HG03378 (cell line): Measurements from ENCODE around the gene LSM3.

Source experiments
- ATAC-seq: cut with Tn5 transposase; IDR thresholded peaks from one replicate; pipeline ENCODE4 v1.9.1; 2021; ENCODE audit warnings: mild to moderate bottlenecking, moderate library complexity; ENCODE audit not compliant: unreplicated experiment

The LSM3 gene

DNA sequence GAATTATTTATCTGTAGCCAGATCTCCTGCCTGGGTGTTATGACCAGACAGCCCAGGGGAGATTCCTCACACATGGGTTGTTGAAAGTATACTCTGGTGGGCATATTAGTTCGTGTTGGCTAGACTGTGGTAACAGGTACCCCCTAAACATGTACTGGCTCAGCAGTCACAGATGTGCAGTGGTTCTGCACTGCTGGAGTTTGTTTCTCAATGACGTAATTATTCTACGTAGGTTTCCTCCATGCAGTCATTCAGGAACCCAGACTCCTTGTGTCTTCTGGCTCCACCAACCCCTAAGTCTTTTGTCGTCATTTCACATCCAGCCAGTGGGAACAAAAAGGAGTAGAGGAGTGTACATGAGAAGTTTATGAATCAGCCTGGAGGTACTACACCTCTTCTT, 16.2 kb downstream of the LSM3 start:
- no peak for ATAC-seq

DNA sequence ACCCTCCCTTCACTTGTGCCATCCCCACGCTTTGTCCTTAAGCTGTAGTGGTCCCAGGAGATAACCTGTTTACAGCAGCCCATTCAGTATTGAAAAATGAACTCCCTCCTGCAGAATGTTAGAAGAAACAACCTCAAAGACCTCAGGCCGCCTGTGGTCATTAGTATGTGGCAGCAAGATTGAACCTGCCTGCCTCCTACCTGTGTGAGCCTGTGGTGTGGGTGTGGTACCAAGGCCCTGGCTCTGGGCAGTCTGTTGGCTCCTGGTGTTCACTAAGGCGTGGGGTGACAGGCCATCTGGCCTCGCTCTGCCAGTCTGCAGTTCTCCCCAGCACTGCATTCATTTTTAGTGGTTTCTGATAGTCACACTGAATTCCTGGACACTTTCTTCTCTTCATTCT, 21.0 kb downstream of the LSM3 start:
- no peak for ATAC-seq

DNA sequence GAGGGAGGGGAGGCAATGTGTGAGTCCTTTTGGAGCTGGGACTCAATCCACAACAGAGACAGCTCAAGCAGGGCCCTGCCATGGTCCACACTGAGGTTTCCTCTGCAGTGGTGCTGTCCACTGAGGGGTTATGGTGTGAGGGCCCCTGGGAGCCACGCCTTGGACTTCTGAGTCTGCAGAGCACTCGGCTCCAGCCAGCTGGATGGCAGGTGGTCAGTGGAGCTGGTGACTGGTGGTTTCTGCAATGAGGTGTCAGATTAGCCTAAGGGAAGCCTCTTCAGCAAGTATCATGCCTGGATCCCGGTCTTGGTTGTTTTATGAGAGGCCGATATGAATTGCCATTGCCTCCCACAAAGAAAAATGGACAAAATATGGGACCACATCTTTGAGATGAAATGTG, 21.7 kb downstream of the LSM3 start:
- ATAC-seq, result no peak

DNA sequence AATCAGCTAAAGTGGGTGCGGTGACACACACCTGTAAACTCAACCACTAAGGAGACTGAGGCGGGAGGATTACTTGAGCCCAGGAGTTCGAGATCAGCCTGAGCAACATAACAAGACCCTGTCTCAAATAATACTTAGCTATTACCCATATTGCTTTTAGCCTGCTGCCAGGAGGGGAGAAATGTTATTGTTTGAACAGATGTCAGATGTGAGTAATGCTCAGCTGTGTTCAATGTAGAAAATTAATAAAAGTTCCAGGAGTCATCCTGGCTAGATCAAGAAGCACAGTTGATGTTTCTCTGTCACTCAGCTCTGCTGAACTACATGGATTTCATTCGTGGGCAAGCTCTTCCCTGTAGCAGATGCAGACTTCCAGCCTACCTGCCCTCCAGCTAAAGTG, 22.2 kb downstream of the LSM3 start:
- ATAC-seq, result no peak

DNA sequence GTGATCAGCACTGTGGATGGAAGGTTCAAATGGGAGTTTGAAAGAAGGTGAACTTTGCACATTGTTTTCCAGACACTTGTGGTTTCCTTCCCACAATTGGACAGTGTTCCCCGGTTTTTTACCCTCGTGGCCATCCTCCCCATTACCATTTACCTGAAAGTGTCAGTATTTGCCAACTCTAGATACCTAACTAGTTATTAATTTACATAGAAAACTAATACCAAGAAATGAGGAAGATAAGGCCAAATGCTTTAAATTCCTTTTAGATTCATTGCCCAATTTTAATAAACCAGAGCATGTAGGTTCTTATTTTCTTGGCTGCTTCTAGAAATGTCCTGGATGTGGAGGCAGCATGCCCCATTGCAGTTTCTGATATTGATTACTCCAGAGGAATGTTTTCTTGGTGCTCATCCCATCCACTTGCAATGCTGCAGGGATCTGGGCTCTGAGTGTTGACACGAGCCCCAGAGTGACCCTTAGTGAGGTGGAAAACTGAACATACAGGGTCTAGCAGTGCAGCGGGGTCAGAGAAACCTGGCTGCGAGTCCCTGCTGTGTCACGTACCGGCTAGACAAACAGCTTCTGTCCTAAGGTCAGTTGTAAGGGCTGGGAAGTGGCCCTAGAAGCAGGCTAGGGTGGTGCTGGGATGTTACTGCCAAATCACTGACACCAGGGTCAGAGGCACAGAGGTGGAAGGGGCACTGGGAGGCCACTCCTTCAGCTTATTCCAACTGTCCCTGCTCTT, 23.5 kb downstream of the LSM3 start:
- no peak for ATAC-seq

DNA sequence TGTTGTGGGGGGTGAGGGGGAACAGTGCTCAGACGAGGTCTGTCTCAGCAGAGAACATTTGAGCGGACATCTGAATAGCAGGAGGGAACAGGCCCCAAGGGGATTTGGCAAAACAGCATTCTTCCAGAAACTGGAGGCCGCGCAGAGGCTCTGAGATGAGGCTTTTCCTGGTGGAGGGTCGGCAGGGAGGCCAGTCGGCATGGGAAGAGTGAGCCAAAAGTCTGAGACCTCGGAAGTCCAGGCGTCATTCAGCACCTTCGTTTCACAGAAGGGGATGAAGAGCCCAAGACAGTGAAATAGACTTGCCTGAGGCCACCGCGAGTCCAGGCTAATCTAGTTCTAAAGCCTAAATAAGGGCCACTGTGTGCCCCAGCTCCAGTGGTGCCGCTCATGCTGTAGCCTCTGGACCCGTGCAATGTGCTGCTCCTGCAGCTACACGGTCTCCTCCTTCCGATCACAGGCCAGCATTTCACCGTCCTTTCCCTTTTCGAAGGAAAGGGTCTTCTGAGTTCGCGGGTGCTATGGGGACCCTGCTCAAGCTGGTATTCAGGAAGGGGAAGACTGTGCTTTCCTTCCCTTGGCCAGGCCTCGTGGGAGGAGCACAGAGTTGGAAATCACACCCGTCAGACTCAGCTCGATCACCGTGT, 24.4 kb downstream of the LSM3 start:
- ATAC-seq, result no peak

DNA sequence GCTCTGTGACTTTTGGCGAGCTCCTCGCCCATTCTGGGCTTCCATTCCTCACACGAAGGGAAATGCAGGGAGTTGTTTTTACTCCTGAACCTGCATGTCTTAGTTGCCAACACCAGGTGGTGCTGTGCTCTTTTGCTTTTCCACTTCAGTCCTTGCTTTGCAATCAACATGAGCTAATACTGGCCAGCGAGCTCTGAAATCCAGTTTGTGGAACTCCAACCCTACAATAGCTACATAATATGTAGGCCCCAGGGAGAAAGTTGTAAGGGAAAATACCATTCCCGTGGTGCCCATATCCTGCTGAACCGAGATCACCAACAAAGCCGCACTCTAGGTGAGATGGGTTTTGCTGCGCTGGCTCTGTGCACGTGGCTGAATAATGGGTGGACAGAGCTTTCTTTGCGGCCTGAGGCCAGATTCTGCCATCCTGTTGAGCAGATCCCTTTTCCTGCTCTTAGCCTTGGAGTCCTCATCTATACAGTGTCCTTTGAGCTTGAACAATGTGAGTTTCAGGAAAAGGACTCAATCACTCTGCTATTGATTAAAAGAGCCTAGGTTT, 25.0 kb downstream of the LSM3 start:
- ATAC-seq, result no peak

DNA sequence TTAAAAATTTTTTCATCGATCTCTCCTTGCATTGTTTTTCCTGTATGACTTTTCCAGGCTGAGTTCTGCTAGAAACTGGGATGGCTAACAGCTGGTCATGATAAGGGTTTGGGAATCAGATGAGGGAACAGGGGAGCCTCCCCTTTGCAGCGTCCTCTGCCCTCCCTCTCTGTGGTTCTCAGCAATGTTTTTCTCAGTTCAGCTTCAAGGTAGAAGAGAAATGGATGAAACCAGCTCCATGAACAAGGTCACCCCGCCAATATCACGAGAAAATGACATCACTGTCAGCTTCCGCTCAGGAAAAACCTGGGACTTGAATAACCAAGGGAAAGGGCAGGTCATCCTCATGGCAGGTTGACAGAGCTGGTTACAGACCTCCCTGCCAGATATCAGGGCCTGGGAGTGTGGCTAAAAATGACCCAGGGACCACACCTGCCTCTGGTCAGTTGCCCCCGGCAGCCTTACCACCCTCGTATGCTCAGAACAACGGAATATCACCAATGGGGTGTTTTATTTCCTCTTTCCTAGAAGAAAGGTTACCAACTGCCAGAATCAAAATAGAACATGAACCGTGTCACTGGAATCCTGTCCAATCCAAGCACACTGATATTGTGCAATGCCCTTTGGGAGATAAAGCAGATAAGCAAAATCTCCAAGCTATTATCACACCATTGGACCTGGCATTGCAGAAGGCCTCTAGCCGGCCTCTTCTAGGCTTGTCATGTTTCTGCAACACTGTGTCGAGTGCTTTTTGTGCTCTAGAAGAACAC, 26.1 kb downstream of the LSM3 start:
- ATAC-seq, result no peak

DNA sequence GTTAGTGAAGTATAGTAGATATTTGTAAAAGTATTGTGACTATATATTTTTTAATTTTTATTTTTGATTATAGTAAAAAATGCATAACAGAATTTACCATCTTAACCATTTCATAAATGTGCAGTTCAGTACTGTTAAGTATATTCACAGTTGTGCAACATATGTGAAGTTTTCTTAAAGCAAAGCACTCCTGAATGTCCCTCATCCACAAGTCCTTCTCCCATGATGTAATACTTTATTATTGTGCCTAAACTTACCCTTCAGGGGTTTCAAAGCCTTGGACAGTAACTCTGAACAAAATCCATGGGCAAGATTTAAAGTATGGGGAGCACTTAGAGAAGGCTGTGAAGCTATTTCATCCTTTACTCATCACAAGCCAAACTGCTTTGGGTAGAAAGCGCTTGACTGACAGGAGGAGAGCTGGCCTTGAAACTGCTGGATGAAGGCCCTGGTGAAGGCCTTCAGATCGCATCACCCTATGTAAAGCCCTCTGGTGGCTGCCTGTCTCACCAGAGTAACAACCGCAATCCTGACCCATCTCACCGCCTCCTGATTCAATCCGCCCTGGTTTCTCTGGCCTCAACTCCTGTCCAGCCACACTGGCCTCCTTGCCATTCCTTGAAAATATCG, 28.0 kb downstream of the LSM3 start:
- no peak for ATAC-seq

DNA sequence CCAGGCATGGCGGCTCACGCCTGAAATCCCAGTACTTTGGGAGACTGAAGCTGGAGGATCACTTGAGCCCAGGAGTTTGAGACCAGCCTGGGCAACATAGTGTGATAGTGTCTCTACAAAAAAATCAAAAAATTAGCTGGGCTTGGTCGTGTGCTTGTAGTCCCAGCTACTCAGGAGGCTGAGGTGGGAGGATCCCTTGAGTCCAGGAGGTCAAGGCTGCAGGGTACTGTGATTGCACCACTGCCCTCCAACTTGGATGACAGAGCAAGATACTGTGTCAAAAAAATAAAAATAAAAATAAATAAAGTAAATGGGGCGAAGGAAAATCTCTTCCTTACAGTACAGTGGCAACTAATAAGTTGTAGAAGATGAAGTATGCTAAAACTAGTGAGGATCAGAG, 29.6 kb downstream of the LSM3 start:
- no peak for ATAC-seq

DNA sequence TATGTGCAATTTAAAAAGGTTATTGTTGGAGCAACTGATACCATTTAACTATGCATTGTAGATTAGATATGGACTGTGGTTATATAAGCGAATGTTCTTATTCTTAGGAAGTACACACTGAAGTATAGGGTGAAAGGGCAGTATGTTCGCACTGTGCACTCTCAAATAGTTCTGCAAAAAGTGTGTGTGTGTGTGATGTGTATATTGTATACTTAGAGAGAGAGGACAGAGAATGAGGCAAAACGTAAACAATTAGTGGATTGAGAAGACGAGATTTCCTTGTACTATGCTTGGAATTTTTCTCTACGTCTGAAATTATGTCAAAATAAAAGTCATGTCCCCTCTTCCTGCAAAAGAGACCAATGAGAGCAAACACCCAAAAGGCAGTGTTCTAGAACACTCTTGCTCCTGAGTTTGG, 30.4 kb downstream of the LSM3 start:
- no peak for ATAC-seq

DNA sequence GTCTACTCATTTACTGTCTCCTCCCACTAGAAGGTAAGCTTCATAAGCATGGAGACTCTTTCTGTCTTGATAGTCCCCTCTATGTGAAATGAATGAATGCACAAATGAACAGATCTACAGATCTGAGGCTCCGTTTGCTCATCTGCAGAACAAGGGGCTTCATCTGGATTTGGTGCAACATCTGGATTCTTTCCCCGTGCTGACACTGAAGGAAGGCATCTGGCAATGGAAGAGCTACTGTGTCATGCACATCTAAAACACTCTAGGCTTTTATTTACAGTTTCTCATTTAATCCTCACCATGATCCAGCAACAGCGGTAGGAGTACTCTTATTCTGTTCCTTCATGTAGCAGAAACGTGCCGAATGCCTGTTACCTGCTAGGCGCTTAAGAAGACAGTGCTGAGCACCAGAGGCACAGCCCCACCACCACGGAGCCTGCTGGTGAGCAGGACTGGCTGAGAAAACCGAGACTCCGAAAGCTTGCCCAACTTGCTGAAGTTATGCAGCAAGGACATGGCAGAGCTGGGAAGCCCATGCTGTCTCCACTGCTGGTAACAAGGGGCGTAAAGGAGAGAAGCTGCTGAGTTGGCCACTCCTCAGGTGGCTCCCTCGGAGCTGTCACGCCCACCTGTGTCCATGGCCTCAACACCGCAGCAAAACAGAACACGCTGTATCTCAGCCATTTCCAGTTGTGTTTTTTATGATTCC, 31.1 kb downstream of the LSM3 start:
- ATAC-seq, result no peak

DNA sequence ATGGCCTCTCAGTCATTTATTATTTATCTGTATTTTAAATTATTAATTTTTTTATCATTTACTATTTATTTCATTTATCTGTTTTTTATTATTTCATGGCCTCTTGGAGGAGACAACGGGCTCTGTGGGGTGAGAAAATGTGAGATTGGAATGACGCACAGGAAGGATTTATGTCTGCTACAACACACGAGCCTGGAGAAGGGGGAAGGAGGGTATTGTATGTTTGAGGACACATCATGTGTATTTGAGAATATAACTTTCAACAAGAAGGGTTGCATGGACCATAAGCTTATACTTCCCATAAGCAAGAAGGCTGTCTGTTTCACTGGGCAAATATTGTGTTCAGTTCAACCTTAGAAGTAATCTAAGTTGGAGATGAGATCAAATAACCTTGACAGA, 31.7 kb downstream of the LSM3 start:
- no peak for ATAC-seq

DNA sequence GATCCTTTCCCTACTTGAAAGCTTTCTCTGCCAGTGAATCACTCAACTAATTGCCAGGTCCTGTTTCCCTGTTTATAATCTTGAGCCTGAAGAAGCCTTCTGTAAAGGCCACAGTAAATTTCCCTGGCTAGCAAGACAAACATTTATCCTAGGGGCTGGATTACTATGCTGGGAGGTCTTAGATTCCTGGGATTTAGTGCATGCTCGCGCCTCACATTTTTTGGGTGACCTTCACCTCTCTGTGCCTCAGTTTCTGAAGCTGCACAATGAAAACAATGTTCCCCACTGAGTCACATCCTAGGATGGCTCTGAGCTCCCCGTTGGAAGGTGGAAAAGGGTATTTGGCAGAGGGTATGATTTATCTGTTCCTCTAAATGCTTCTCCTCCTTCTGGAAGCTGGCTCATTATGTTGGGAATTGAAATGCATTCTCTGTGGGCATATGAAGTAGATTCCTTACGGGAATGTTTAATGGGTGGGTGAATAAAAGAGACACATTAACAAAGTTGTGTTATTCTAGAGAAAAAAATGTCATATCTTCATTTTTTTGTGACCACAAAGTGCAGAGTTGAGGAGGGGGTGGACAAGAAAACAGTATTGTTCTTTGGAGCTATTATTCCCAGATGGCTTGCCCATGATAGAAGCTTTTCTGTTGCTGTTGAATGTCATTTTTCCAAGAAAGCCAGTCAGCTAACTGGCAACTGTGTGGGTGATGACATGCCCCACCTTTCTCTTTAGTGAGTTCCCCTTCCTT, 32.4 kb downstream of the LSM3 start:
- no peak for ATAC-seq

DNA sequence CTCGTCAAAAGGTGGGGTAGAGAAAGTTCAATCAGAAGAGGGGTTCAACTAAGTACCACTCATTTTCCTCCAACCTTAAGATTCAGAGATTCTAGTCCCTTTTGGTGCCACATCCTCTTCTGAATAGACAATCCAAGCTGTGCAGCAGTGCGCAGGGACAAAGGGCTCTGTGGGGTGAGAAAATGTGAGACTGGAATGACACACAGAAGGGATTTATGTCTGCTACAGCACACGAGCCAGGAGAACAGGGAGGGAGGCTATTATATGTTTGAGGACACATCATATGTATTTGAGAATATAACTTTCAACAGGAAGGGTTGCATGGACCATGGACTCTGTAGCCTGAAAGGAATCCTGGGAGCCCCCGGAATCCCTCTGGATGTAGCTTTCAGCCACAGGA, 33.0 kb downstream of the LSM3 start:
- ATAC-seq, result no peak

DNA sequence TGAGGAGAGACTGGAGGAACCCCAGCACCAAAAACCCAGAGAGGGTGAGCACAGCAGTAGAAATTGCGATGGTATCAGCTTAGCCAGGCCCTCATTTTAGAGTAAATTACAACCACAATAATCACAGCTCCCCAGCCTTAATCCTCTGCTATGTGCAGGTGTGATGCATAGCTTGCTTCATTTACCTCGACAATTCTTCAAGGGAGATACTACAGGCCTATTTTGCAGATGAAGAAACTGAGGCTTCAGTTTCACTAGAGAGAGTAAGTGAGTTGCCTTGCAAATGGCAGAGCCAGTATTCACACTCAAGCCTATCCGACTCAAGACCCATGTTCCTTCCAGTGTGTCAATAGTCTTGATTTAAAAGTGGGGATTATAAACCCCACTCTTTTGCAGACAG, 33.4 kb downstream of the LSM3 start:
- no peak for ATAC-seq

DNA sequence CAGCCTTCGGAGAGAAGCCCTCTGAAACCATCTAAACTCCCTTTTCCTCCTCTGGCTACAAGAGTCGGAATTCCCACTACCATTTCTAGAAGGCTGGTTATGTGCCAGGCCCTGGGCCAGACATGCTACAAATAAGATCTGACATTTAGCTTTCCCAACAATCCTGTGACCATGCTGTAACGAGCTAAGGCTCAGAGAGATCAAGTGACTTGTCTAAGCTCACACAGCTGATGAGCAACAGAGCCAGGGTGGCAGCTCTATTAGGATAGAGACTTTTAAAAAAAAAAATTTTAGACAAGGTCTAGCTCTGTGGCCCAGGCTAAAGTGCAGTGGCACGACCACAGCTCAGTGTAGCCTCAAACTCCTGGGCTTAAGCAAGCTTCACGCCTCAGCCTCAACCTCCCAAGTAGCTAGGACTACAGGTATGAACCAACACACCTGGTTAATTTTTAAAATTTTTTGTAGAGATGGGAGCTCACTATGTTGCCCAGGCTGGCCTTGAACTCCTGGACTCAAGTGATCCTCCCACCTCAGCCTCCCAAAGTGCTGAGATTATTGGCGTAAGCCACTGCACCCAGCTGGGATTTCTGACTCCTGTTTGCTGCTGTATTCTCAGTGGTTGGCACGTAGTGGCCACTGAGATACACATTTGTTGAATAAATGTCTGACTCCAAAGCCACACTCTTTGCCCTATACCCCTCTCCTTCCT, 34.6 kb downstream of the LSM3 start:
- ATAC-seq, result no peak

DNA sequence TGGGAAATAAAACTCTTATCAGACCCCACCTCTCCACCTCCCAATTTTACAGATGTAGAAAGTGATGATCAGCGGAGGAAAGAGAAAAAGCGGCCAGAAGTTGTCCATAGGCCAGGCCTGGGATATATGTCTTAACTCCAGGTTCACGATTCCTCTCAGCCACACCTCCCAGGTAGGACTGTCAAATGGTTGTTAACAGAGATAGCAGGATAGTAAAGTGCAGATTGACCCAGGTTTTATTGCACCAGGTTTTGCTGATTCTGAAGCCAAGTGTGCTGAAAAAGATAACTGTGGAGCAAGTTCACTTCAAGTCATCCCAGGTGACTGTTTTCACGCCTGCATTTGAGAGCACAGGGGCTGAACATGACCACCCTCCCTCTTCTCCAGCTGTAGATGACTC, 36.1 kb downstream of the LSM3 start:
- no peak for ATAC-seq

DNA sequence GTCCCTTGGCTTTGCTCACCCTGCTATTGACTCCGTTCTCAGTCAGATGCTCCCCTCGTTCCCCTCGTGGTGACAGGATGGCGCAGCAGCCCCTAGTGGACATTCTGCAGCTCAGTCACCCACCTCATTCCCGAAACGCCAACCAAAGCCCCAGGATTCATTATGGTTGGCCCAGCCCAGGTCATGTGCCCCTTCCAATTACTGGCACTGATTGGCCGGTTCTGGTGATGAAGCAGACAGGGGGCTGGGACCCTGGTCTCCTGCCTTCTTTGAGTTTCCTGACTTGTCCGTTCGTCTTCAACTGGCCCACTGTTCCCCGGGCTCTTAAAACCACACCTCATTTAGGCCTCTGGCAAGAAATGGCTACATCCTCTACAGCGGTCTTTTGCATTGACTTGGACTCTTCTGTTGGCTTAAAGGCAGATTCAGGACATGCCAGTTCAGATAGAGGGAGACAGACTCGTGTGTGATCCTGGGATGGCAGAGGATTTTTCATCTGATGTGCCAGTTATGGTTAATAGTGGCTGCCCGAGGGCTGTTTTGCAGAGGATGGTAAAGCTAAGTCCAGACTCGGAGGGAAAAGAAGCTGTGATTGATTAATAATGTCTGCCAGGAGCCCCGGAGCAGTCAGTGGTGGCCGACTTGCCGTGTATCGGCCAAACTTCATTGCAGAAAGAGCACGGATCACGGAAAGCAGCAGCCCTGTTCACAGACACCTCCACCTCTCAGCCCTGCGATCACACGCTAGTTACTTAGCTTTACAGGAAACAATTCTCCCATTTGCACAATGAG, 37.8 kb downstream of the LSM3 start:
- no peak for ATAC-seq
